HEK293 (cell line): ENCODE results near the gene ZNF236.

ENCODE experiments used
- CTCF ChIA-PET: fragments of 350-600 bp; formaldehyde crosslinking; extraction: SDS; loops from one replicate; lab custom pipeline; 2021; ENCODE audit warnings: antibody characterized with exemption; lab: Yijun Ruan, JAX
- POLR2A ChIA-PET: fragments of 300-600 bp; formaldehyde crosslinking; extraction: SDS; loops from one replicate; lab custom pipeline; 2020; ENCODE audit warnings: antibody characterized with exemption, inconsistent platforms; lab: Yijun Ruan, JAX
- H3K27ac ChIP-seq: fragments of 200-500 bp; sonication (Bioruptor generic); 2 replicates; pipeline ENCODE4 v1.5.1; 2014; ENCODE audit warnings: low read depth, low read length, control low read depth, inconsistent platforms; ENCODE audit errors: extremely low read depth
- H3K36me3 ChIP-seq, 2 experiments: fragments of 200-500 bp in 1 of 2; sonication (Bioruptor generic) in 1 of 2; 1 replicate in 1 of 2; 2 replicates in 1 of 2; pipeline ENCODE4 v1.5.1; 2014 to 2017; ENCODE audit warnings: inconsistent platforms in 2 of 2, low read length in 2 of 2; ENCODE audit not compliant: control insufficient read depth in 2 of 2, insufficient read depth in 1 of 2
- H3K4me1 ChIP-seq: fragments of 200-500 bp; sonication (Bioruptor generic); 2 replicates; pipeline ENCODE4 v1.5.1; 2014; ENCODE audit warnings: mild to moderate bottlenecking, low read length, inconsistent platforms; ENCODE audit not compliant: control insufficient read depth, insufficient read depth
- H3K4me3 ChIP-seq: 2 replicates; pipeline ENCODE4 v1.5.1; 2011; ENCODE audit warnings: low read depth, mild to moderate bottlenecking, control low read depth, low read length, moderate library complexity
- H3K9me3 ChIP-seq: fragments of 200-500 bp; sonication (Bioruptor generic); 2 replicates; pipeline ENCODE4 v1.5.1; 2014; ENCODE audit warnings: low read depth, low read length, inconsistent platforms; ENCODE audit not compliant: control insufficient read depth, insufficient read depth
- GFI1B ChIP-seq: fragments of 450-650 bp; formaldehyde crosslinking; IDR thresholded peaks from 2 replicates; pipeline ENCODE4 v1.5.1; 2016; ENCODE audit warnings: missing biosample characterization, missing genetic modification characterization
- PRDM4 ChIP-seq: fragments of 450-650 bp; formaldehyde crosslinking; IDR thresholded peaks from 2 replicates; pipeline ENCODE4 v1.5.1; 2017; ENCODE audit warnings: missing biosample characterization, missing genetic modification characterization
- ZFP41 ChIP-seq: fragments of 450-650 bp; formaldehyde crosslinking; IDR thresholded peaks from 2 replicates; pipeline ENCODE4 v1.5.1; 2016; ENCODE audit warnings: missing biosample characterization, missing genetic modification characterization, borderline replicate concordance
- ZIC2 ChIP-seq: fragments of 450-650 bp; formaldehyde crosslinking; IDR thresholded peaks from 2 replicates; pipeline ENCODE4 v1.5.1; 2016; ENCODE audit warnings: missing biosample characterization, missing genetic modification characterization
- ZNF16 ChIP-seq: fragments of 450-650 bp; formaldehyde crosslinking; IDR thresholded peaks from 2 replicates; pipeline ENCODE4 v1.5.1; 2016; ENCODE audit warnings: low read depth, missing biosample characterization, missing genetic modification characterization
- ZNF362 ChIP-seq: fragments of 450-650 bp; formaldehyde crosslinking; IDR thresholded peaks from 2 replicates; pipeline ENCODE4 v1.5.1; 2016; ENCODE audit warnings: missing biosample characterization, missing genetic modification characterization
- ZNF37A ChIP-seq: fragments of 450-650 bp; IDR thresholded peaks from 2 replicates; pipeline ENCODE4 v1.5.1; 2018; ENCODE audit warnings: missing biosample characterization, missing genetic modification characterization
- ZNF416 ChIP-seq: fragments of 450-650 bp; formaldehyde crosslinking; IDR thresholded peaks from 2 replicates; pipeline ENCODE4 v1.5.1; 2016; ENCODE audit warnings: missing biosample characterization, missing genetic modification characterization
- ZNF423 ChIP-seq: fragments of 450-650 bp; formaldehyde crosslinking; IDR thresholded peaks from 2 replicates; pipeline ENCODE4 v1.5.1; 2016; ENCODE audit warnings: missing biosample characterization, missing genetic modification characterization
- ZNF426 ChIP-seq: fragments of 450-650 bp; formaldehyde crosslinking; IDR thresholded peaks from 2 replicates; pipeline ENCODE4 v1.5.1; 2017; ENCODE audit warnings: missing biosample characterization, missing genetic modification characterization, mild to moderate bottlenecking, inconsistent platforms, moderate library complexity
- ZNF513 ChIP-seq: fragments of 450-650 bp; IDR thresholded peaks from 2 replicates; pipeline ENCODE4 v1.5.1; 2018; ENCODE audit warnings: missing biosample characterization, missing genetic modification characterization
- ZNF549 ChIP-seq: fragments of 450-650 bp; IDR thresholded peaks from 2 replicates; pipeline ENCODE4 v1.5.1; 2018; ENCODE audit warnings: missing biosample characterization, missing genetic modification characterization, mild to moderate bottlenecking, inconsistent platforms, moderate library complexity
- ZNF610 ChIP-seq: fragments of 450-650 bp; formaldehyde crosslinking; IDR thresholded peaks from 2 replicates; pipeline ENCODE4 v1.5.1; 2016; ENCODE audit warnings: missing biosample characterization, missing genetic modification characterization, borderline replicate concordance
- ZSCAN4 ChIP-seq: fragments of 450-650 bp; formaldehyde crosslinking; IDR thresholded peaks from 2 replicates; pipeline ENCODE4 v1.5.1; 2017; ENCODE audit warnings: missing biosample characterization, missing genetic modification characterization
- TF ChIP-seq, protein P1 (sequence below): fragments of 450-650 bp; formaldehyde crosslinking; IDR thresholded peaks from 2 replicates; pipeline ENCODE4 v1.5.1; 2016; ENCODE audit warnings: missing biosample characterization, missing genetic modification characterization
- TF ChIP-seq, protein P2 (sequence below): fragments of 450-650 bp; formaldehyde crosslinking; IDR thresholded peaks from 2 replicates; pipeline ENCODE4 v1.5.1; 2017; ENCODE audit warnings: missing biosample characterization, missing genetic modification characterization

The ZNF236 gene

DNA sequence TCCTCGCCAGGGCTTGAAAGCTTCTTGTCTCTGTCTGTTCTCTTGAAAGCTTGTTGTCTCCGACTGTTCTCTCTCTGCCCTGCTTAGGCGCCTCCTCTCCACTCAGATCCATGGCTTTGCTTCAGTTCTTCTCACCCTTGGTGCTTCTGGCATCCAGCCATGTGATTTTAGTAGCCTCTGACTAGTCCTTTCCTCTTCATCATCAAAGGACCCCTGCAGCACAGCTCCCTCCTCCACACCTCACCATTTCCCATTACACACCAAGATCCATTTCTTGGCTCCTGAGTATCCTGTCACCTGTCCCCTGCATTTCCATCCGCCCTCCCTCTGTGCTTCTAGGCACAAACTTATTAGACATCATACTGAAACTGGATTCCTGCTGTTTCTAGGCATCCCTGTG lies 59.4 kb downstream of the ZNF236 start:
- Histone ChIP-seq H3K9me3 (no peaks in the 10 kb centered on the region), H3K27ac (no peak overlapping the region), H3K36me3 (peaks cover 46 to 72% of the 10 kb centered on the region in 2 experiments), H3K4me3 (no peak overlapping the region), H3K4me1 (no peaks in the 10 kb centered on the region)
- ChIA-PET CTCF (no interaction called here), POLR2A (interaction anchor here (0.6 kb wide), 1 partner anchor 74 kb away, joined by 5 read pairs; no protein-coding TSS in a partner anchor)
- TF ChIP-seq ZSCAN4, result no peak
- no peak for TF ChIP-seq ZNF37A (tag by site-specific recombination)
- peak; percentile 89 for TF ChIP-seq ZIC2 (tag by site-specific recombination)
- TF ChIP-seq, protein P1, sequence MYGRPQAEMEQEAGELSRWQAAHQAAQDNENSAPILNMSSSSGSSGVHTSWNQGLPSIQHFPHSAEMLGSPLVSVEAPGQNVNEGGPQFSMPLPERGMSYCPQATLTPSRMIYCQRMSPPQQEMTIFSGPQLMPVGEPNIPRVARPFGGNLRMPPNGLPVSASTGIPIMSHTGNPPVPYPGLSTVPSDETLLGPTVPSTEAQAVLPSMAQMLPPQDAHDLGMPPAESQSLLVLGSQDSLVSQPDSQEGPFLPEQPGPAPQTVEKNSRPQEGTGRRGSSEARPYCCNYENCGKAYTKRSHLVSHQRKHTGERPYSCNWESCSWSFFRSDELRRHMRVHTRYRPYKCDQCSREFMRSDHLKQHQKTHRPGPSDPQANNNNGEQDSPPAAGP (tag by site-specific recombination), result no peak
- TF ChIP-seq, protein P2, sequence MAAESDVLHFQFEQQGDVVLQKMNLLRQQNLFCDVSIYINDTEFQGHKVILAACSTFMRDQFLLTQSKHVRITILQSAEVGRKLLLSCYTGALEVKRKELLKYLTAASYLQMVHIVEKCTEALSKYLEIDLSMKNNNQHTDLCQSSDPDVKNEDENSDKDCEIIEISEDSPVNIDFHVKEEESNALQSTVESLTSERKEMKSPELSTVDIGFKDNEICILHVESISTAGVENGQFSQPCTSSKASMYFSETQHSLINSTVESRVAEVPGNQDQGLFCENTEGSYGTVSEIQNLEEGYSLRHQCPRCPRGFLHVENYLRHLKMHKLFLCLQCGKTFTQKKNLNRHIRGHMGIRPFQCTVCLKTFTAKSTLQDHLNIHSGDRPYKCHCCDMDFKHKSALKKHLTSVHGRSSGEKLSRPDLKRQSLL (tag by site-specific recombination), result no peak
- no peak for TF ChIP-seq PRDM4 (tag by site-specific recombination)
- no peak for TF ChIP-seq ZNF426
- TF ChIP-seq ZNF610, result no peak

DNA sequence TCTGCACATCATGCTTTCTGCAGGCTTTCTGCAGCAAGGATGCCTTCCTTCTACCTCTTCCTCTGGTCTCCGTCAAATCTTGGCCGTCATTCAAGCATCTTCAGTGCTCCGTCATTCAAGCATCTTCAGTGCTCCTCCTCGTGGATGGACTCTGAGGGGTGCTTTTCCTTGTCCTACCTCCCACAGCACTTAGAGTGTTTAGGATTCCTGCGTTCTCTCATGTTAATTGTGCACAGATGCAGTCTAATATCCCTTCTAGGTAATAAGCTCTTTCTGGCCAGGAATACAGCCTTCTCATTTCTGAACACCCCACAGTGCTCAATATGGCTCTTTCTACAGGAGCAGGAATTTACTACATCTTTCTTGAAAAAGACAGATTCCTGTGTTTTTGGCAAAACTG lies 59.8 kb downstream of the ZNF236 start:
- TF ChIP-seq ZNF16 (tag by site-specific recombination) (no peak), GFI1B (tag by site-specific recombination) (no peak), ZNF549 (no peak), ZNF513 (tag by site-specific recombination) (no peak), ZFP41 (tag by site-specific recombination) (no peak), ZNF416 (tag by site-specific recombination) (no peak), ZNF423 (tag by site-specific recombination) (no peak), ZNF362 (tag by site-specific recombination) (no peak)
- POLR2A ChIA-PET, result interaction anchor here (0.6 kb wide), 1 partner anchor 74 kb away, joined by 5 read pairs; no protein-coding TSS in a partner anchor
- CTCF ChIA-PET, result no interaction called here
- Histone ChIP-seq H3K9me3 (no peaks in the 10 kb centered on the region), H3K4me3 (no peak overlapping the region), H3K4me1 (no peaks in the 10 kb centered on the region), H3K27ac (no peak overlapping the region), H3K36me3 (peaks cover 45 to 72% of the 10 kb centered on the region in 2 experiments)
